Stimulated activated CD4-positive, alpha-beta T cell treated with anti-CD3 and anti-CD28 coated beads, TNF-alpha, amount 100 ng/mL, for 24 hours (primary cell): ENCODE results near the gene MON2.
"Not testable (repeated sequence)": the region's sequence is repeated elsewhere in the genome, so short reads cannot be mapped to it uniquely, and the experiment has no call there.

Experiments
- DNase-seq, 3 experiments: peaks; one replicate each; pipeline ENCODE4 v3.0.0-alpha.2; 2020; ENCODE audit warnings: low read depth in 3 of 3

The MON2 gene

DNA sequence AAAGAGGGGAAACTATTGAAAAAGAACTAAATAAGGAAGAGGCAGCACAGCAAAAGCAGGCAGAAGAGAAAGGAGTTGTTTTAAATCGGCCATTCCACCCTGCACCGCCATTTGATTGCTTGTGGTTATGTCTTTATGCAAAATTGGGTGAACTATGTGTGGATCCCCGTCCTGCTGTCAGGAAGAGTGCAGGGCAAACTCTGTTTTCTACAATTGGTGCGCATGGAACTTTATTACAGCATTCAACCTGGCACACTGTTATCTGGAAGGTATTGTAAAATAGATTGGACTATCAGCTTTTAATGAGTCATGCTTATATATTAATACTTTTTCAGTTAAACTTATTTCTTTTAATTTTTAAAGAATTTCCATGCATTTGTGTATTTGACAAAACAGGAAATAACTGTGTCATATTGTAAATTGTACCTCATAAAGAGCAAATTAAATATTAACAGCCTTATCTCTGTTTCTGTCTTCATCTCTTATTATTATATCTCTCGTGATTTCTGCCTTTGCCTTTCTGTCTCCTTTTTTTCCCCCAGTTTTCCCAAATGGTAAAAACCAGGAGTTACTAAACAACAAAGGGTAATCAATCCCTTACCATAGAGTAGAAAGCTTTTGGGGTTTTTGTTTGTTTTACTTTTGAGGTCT lies 86.4 kb downstream of the MON2 start:
- DNase-seq: no peak

GRCh38 chr12:62559366-62559765 lies 92.7 kb downstream of the MON2 start:
- DNase-seq: not testable (repeated sequence)

DNA sequence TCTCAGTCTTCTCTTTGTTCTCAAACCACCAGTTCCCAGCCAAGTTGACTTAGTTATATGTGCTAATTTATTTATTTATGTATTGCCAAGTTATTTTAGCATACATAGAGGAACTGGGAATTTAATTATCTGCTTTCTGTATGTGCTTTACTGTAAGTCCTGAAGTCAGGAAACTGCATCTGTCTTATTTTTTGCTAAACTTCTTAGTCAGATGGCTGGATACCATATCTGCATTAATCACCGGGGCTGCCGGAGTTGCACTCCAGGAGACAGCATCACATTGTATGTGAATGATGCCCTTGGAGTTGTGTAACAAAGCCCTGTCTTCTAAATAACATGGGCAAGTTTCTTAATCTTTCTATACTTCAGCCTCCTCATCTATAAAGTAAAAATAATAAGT lies 96.2 kb downstream of the MON2 start:
- no peak for DNase-seq

DNA sequence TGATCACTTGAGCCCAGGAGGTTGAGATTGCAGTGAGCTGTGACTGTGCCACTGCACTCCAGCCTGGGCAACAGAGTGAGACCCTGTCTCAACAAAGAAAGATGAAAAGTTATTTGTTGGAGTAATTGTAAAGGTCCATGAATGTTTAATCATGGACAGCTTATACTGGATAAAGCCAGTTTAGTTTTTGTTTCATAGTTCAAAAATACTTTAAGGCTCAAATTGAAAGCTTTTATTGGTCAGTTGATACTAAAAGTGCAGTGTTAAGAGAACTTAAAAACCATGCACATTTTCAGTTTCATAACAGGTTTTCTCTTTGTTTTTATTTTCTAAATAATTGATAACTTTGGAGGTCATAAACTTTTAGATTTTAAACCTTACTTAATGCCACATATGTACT lies 108.4 kb downstream of the MON2 start:
- no peak for DNase-seq

- no peak for DNase-seq
These were observed 109.9 kb downstream of the MON2 start for GRCh38 chr12:62576503-62576902.

GRCh38 chr12:62578726-62579125 lies 112.1 kb downstream of the MON2 start:
- DNase-seq: no peak

DNA sequence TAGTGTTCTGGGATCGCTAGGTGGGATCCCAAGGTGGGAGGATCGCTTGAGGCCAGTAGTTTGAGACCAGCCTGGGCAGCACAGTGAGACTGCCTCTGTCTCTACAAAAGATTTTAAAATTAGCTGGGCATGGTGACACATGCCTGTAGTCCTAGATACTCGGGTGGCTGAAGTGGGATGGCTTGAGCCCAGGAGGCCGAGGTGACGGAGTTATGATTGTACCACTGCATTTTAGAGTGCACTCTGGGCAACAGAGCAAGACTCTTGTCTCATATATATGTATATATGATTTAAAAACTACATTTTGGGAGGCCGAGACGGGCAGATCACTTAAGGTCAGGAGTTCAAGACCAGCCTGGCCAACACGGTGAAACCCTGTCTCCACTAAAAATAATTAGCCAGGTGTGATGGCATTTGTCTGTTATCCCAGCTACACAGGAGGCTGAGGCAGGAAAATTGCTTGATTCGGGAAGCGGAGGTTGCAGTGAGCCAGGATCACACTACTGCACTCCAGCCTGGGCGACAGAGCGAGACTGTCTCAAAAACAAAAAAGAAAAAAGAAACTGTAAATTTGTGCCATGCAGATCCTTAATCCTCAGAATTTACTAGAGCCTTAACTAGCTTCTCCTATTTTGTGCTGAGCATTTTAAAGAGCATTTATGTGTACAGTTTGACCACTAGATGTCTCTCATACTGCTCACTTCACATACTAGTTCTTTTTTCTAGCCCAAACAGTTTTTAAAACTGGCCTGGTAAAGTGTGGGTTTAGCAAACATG lies 114.8 kb downstream of the MON2 start:
- no peak for DNase-seq

- DNase-seq: no peak
These were observed 115.4 kb downstream of the MON2 start for GRCh38 chr12:62582065-62582366.

- DNase-seq: no peak
These were observed 118.0 kb downstream of the MON2 start for GRCh38 chr12:62584619-62585018.

DNA sequence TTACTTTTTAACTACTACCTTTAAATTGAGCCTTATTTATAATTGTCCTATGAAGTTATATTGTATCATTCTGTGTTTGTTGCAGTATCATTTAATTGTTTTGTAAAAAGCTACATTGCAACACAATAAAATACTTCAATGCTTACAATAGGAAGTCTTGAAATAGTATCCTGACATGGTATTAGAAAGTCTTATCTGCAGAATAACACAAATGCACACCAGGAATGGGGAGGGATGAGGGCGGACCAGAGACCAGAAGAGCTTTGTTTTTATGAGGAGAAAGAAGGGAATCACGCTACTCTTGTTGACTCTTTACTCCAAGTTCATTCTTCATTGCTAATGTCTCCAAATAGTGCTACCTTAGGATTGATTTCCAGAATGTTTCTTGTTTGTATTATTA lies 120.2 kb downstream of the MON2 start:
- DNase-seq: no peak

- DNase-seq: no peak
These were observed 122.3 kb downstream of the MON2 start for GRCh38 chr12:62588916-62589315.

DNA sequence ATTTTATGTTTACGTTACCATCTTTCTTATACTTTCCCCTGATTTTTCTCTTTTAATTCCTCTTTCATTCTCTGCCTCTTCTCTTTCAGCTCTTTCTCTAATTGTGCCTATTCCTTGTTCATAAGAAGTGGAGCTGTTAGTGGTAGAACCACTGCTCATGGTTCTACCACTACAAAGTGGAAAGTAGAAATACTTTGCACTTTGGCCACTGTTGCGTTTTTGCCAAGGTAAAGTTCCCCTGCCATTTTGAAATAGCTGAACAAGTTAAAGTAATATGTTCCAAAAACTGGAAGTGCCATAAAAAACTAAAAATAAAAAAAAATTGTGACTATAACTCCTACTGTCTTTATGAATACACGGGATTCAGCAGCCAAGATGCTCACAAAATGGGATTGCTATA lies 130.6 kb downstream of the MON2 start:
- no peak for DNase-seq

DNA sequence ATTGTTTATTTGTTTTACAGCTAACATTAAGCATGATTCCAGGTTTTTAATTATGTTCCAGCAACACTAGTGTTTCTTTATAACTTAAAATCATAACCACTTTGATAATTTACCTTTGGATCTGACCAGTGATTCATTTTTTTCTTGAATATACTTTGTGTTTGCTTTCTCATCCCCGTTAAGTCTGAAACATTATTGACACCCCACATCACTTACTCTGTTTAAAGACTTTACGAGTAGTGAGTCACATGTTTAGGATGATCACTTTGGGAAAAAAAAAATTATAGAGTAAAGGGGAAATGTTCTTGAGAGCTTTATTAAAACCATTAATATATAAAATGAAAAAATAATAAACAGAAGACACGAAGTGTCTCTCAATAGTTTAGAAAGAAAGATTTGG lies 132.2 kb downstream of the MON2 start:
- no peak for DNase-seq

DNA sequence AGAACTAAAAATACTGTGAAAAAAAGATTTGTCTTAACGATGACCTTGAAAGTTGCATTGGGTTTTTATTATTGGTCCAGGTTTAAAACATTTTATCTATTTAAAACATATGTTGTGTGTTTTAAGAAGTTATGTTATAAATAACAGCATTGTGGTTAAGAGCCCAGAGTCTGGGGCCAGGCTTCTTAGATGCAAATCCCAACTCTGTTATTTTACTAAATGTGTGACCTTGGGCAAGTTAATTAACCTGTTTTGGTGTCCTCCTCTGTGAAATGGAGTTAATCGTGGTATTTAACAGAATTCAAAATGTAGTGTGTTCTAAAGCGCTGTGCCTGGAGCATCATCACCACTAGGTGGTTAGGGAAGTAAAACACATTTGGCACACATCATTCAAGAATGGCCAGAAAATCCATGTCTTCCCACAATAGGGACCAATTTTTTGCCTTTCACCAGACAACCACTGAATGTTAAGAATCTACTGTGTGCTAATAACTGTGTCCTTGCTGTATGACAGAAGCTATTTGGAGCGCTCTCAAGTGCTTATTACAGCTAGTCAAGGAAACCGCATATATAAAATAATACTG lies 133.3 kb downstream of the MON2 start:
- no peak for DNase-seq

DNA sequence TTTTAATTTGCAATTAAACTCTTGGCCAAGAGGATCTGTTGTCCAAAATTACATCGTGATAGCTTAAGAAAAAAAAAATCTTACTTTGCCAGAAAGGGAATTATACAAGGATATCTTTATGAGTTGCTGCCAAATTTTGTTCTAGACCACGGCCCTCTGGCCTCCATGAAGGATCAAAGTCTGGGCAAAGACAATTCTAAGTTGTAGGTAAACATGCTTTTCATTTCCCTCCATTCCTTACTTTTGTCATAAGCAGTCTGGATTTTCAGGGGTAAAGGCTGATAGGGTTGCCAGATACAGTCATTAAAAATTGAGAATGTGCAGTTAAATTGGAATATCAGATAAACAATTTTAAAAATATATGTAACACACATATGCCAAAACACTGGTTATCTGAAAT lies 135.1 kb downstream of the MON2 start:
- no peak for DNase-seq

DNA sequence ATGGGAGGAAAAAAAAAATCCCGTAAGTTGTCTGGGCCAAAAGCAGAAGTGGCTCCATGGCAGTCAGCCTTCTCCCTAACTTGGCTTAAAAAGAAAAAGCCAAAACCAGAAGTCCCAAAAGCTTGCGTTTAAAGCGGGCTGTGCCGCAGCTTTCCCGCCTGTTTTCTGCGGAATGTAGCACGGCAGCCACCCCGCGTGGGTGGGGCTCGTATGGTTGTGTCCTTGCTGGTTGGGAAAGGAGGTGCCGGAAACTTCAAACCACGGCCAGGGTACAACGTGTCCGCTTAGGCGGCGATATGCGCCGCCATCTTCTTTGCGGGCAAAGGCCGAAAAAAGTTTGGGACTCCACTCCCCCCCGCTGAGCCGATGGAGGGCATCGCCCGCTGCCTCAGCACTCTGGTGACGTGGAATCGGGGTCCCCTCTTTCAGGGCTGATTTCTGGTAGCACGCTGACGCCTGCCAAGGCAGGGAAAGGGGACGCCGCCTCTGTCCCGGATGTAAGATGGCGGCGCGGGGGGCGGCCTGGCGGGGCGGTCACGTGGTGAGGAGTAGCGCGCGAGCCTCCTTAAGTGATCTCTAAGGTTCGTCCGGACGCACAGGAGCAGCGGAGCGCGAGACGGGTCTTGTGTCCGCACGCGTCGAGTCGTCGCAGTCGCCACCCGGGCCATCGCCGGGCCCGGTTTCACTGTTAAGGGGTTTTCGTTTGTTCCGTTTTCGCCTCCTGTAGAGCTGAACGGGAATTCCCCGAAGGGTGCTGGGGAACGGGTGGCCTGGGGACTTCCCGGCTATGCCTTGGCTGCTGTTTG lies 135.8 kb downstream of the MON2 start:
- DNase-seq: peak; percentile 74 to 85 (median 75)

DNA sequence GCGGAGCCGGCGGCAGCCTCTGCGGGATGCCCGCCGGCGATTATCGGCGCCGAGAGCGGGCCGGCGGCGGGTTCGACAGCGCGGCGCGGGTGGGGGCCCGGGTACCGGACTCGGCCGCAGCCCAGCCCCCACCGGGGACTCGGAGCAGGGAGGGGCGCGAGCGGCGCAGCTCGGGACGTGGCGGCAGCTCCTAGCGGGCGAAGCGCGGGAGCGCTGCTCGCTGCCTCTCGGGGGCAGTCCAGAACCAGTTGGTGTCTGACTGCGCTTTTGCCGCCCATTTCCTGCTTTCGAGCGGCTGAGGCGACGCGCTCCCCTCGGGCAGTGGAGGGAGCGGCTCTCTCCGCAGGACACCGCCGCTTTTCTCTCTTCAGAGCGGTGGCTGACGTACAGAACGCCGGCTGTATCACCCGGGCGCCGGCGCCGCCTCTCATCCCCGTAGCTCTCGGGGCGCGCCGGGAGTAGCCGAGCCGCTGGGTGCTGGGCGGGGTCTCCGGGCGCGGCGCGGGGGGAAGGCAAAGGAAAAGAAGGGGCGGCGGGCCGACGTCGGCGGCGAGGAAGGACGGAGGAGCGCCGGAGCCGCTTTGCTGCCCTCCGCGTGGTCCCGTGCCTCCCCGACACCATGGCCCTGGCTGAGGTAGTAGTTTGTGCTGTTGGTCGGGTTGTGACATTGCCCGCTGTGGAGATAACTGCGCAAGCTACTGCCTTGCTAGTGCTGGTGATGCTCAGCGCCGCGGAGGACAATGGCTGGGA lies 136.6 kb downstream of the MON2 start:
- peak; percentile 54 to 72 (median 63) for DNase-seq

DNA sequence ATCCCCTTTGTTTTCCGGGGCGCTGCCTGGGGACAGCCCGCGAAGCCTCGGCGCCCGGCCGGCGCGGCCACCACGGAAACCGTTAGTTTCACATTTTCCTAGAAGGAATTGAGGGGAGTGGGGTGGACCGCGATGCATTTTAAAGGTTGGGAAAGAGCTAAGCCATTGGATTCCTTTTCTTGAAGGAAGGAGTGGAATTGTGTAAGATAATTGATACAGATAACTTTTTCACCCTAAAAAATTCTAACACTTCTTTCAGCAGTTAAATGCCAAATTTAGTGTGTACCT lies 137.1 kb downstream of the MON2 start:
- DNase-seq: no peak

- no peak for DNase-seq
These were observed 137.7 kb downstream of the MON2 start for GRCh38 chr12:62604373-62604772.

GRCh38 chr12:62604871-62605270 lies 138.2 kb downstream of the MON2 start:
- no peak for DNase-seq

DNA sequence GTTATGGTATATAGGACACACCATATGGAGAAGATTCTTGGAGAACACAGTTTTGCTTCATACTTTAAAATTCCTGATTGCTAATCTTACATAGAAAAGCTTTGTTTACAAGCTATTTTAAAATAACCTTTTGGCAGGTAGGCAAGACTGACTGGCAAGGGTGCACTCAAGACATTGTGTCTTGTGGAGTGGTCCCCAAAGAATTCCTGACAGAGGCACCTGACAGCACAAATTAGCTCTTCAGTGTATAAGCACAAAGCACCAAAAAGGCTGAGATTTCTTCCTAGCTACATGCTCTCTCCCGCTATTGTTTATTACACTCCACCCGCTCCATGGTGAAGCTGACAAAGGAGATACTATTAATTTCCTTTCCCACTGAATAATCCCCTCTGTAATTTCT lies 139.4 kb downstream of the MON2 start:
- no peak for DNase-seq

DNA sequence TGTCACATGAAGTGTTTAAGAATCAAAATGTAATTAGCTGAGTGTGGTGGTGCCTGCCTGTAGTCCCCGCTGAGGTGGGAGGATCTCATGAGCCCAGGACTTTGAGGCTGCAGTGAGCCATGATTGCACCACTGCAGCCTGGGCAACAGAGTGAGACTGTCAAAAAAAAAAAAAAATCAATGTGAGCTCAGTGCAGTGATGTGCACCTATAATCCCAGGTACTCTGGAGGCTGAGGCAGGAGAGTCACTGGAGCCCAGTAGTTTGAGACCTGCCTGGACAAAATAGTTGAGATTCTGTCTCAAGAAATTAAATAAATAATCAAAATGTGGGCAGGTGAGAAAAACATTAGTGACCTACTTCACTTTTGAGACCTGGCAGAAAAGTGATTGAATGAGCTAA lies 140.0 kb downstream of the MON2 start:
- DNase-seq: no peak
